GM12878 (cell line): ENCODE measurements around the gene OR52E6. TPM values are rescaled to one million over a fixed set of nuclear protein-coding genes. Genes with fewer than 3 reads are reported as not detected.

Experiments used
- ATAC-seq: fragments of 200-7000 bp; cut with Tn5 transposase; 3 replicates; pipeline ENCODE4 v1.9.1; 2020; ENCODE audit warnings: mild to moderate bottlenecking, moderate library complexity
- BruUV-seq: library from RNA; stranded (reverse); fragments of 400-500 nt; replicated peaks from 2 replicates; lab custom pipeline; 2021; lab: Mats Ljungman, UMichigan
- CTCF ChIA-PET: fragments of 300-600 bp; sonication (Branson Sonifier 250); formaldehyde crosslinking; extraction: SDS; loops from one replicate; lab custom pipeline; 2021; ENCODE audit warnings: inconsistent platforms; lab: Yijun Ruan, JAX
- POLR2A ChIA-PET: fragments of 350-600 bp; formaldehyde crosslinking; extraction: SDS; loops from one replicate; lab custom pipeline; 2021; ENCODE audit warnings: inconsistent platforms; lab: Charles Lee
- RAD21 ChIA-PET: fragments of 300-600 bp; sonication (Branson Sonifier 250); formaldehyde crosslinking; loops from one replicate; lab custom pipeline; 2023; ENCODE audit warnings: antibody characterized with exemption; ENCODE audit not compliant: unreplicated experiment; lab: Charles Lee
- SMC1A ChIA-PET: fragments of 300-600 bp; sonication (Branson Sonifier 250); formaldehyde crosslinking; loops from one replicate; lab custom pipeline; 2023; ENCODE audit not compliant: unreplicated experiment, uncharacterized antibody; lab: Charles Lee
- DNase-seq: peaks from one replicate; pipeline ENCODE4 v3.0.0-alpha.2; 2011; ENCODE audit warnings: low read depth, low spot score
- FAIRE-seq: peaks from 3 replicates; lab custom pipeline; 2011; peaks lifted over from hg19 to GRCh38; lab: Jason Lieb, UNC
- H2AFZ ChIP-seq: 2 replicates; pipeline ENCODE4 v1.6.0; 2011; ENCODE audit warnings: low read depth, low read length, control low read depth; ENCODE audit not compliant: control insufficient read depth
- H3K27ac ChIP-seq: 2 replicates; pipeline ENCODE4 v1.5.1; 2011; ENCODE audit warnings: control low read depth; ENCODE audit not compliant: control insufficient read depth, insufficient read depth
- H3K27me3 ChIP-seq, 2 experiments: replicated peaks in 1 of 2; 2 replicates each; pipeline versions ENCODE4 v1.6.0 to v1.6.1; 2011; ENCODE audit warnings: low read length in 1 of 2; ENCODE audit not compliant: control insufficient read depth in 2 of 2, insufficient read depth in 2 of 2
- H3K36me3 ChIP-seq, 2 experiments: 2 replicates each; pipeline ENCODE4 v1.5.1; 2011; ENCODE audit warnings: low read length in 1 of 2; ENCODE audit not compliant: control insufficient read depth in 2 of 2, insufficient read depth in 2 of 2
- H3K4me1 ChIP-seq: 2 replicates; pipeline ENCODE4 v1.6.1; 2011; ENCODE audit warnings: mild to moderate bottlenecking, low read length, moderate library complexity, mixed read lengths; ENCODE audit not compliant: control insufficient read depth, insufficient read depth
- H3K4me2 ChIP-seq: 2 replicates; pipeline ENCODE4 v1.6.0; 2011; ENCODE audit warnings: control low read depth; ENCODE audit not compliant: control insufficient read depth, insufficient read depth
- H3K4me3 ChIP-seq: fragments of 200-600 bp; sonication (generic); 2 replicates; pipeline ENCODE4 v1.5.1; 2016
- H3K79me2 ChIP-seq: 2 replicates; pipeline ENCODE4 v1.6.0; 2011; ENCODE audit warnings: low read length; ENCODE audit not compliant: control insufficient read depth, insufficient read depth
- H3K9ac ChIP-seq: 2 replicates; pipeline ENCODE4 v1.8.0; 2011; ENCODE audit warnings: low read length, control low read depth, mixed read lengths; ENCODE audit not compliant: control insufficient read depth, insufficient read depth
- H3K9me3 ChIP-seq: replicated peaks from 3 replicates; pipeline ENCODE4 v1.5.1; 2011; ENCODE audit warnings: mild to moderate bottlenecking, low read length; ENCODE audit not compliant: control insufficient read depth, insufficient read depth
- H4K20me1 ChIP-seq: 2 replicates; pipeline ENCODE4 v1.6.0; 2011; ENCODE audit not compliant: control insufficient read depth, insufficient read depth
- BHLHE40 ChIP-seq, 2 experiments: fragments of 450-650 bp in 1 of 2; IDR thresholded peaks; 2 replicates each; pipeline ENCODE4 v1.6.1; 2011 to 2017; ENCODE audit warnings: low read depth in 2 of 2, borderline replicate concordance in 1 of 2, improper control_type of control experiment in 1 of 2, low read length in 1 of 2, mild to moderate bottlenecking in 1 of 2
- BRCA1 ChIP-seq: IDR thresholded peaks from 2 replicates; pipeline ENCODE4 v1.6.1; 2011; ENCODE audit warnings: low read depth, low read length, improper control_type of control experiment
- CEBPZ ChIP-seq: fragments of 150-350 bp; IDR thresholded peaks from 2 replicates; pipeline ENCODE4 v1.6.1; 2016; ENCODE audit warnings: low read depth, low read length
- CHD4 ChIP-seq: fragments of 200-600 bp; sonication (generic); IDR thresholded peaks from 2 replicates; pipeline ENCODE4 v1.6.1; 2016; ENCODE audit warnings: mild to moderate bottlenecking
- E4F1 ChIP-seq: fragments of 450-650 bp; IDR thresholded peaks from 2 replicates; pipeline ENCODE4 v1.6.1; 2018; ENCODE audit warnings: borderline replicate concordance, mild to moderate bottlenecking; ENCODE audit not compliant: partially characterized antibody
- IRF5 ChIP-seq: fragments of 450-650 bp; IDR thresholded peaks from 2 replicates; pipeline ENCODE4 v1.6.1; 2017; ENCODE audit warnings: borderline replicate concordance
- NRF1 ChIP-seq: conservative IDR thresholded peaks from 2 replicates; pipeline ENCODE4 v1.6.1; 2011; ENCODE audit warnings: mild to moderate bottlenecking, low read depth, low read length, improper control_type of control experiment
- RAD21 ChIP-seq: IDR thresholded peaks from 2 replicates; pipeline ENCODE4 v1.6.1; 2011; ENCODE audit warnings: mild to moderate bottlenecking, low read depth, low read length, moderate library complexity; ENCODE audit not compliant: insufficient read depth
- SIX5 ChIP-seq: IDR thresholded peaks from 2 replicates; pipeline ENCODE4 v1.6.1; 2011; ENCODE audit warnings: mild to moderate bottlenecking, low read depth, low read length, moderate library complexity; ENCODE audit not compliant: severe bottlenecking
- USF1 ChIP-seq: IDR thresholded peaks from 2 replicates; pipeline ENCODE4 v1.6.1; 2011; ENCODE audit warnings: borderline replicate concordance, low read depth, mild to moderate bottlenecking, moderate library complexity, mixed read lengths, low read length; ENCODE audit not compliant: insufficient read depth; ENCODE audit errors: extremely low read length
- ZBTB4 ChIP-seq: fragments of 450-650 bp; formaldehyde crosslinking; IDR thresholded peaks from 2 replicates; pipeline ENCODE4 v1.4.0; 2022; ENCODE audit warnings: mild to moderate bottlenecking, moderate library complexity
- ZZZ3 ChIP-seq: IDR thresholded peaks from 2 replicates; pipeline ENCODE4 v1.6.1; 2011; ENCODE audit warnings: low read depth; ENCODE audit not compliant: control insufficient read depth, insufficient read length
- WGBS: methylation state at CpG from one replicate; pipeline ENCODE4 v1.1.6; 2016; ENCODE audit warnings: low lambda C conversion rate; ENCODE audit not compliant: insufficient replicate concordance, insufficient coverage; ENCODE audit errors: missing lambda C conversion rate; 5-methylcytosine and 5-hydroxymethylcytosine counted together
- in situ Hi-C: fragments of 300-500 bp; cut with MboI; formaldehyde crosslinking; loops from 9 replicates; pipeline ENCODE4 v1.14.3; 2018; ENCODE audit warnings: mixed read lengths
- intact Hi-C: fragments of 100-400 bp; cut with micrococcal nuclease; formaldehyde crosslinking; loops from one replicate; pipeline ENCODE4 v1.14.2; 2022; ENCODE audit not compliant: unreplicated experiment
- polyA plus RNA-seq, 11 experiments: library from polyadenylated mRNA; depleted of rRNA in 4 of 11; unstranded in 6 of 11; stranded (reverse) in 5 of 11; fragments of >200 nt; fragmentation: Nextera tagmentation in 4 of 11; fragmentation: Illumina TruSeq in 1 of 11; extraction: Ambion mirVana in 4 of 11; extraction: Trizol in 1 of 11; gene quantifications; 1 replicate in 1 of 11; 2 replicates in 10 of 11; pipeline versions ENCODE4 v1.2.1 to v1.2.3, GENCODE V29; 2011 to 2016; ENCODE audit warnings: inconsistent platforms in 2 of 11, missing spikeins in 2 of 11, low read depth in 1 of 11
- total RNA-seq, 4 experiments: library from RNA; depleted of rRNA in 3 of 4; stranded (reverse); fragments of >200 nt in 3 of 4; fragmentation: Illumina TruSeq in 1 of 4; extraction: Trizol in 1 of 4; gene quantifications; 2 replicates each; pipeline versions ENCODE4 v1.2.1 to v1.2.3, GENCODE V29; 2013 to 2021

The OR52E6 gene
- total and polyA plus RNA-seq, 10 of the 15 experiments (the other 5 are each of a cell fraction or from before 2014, with no cell fraction given), result not detected

- FAIRE-seq, result no peak
- WGBS, result 0% methylated on average over 2 of the region's 2 CpGs
- no peaks in the 10 kb centered on the region for H3K79me2 ChIP-seq
- H3K9me3 ChIP-seq, result no peaks in the 10 kb centered on the region
- no peak overlapping the region for H3K4me2 ChIP-seq
- in situ Hi-C loops (no loop called here), intact Hi-C loops (no loop called here)
- no peak for DNase-seq
- SMC1A ChIA-PET, result no interaction called here
- no peaks in the 10 kb centered on the region for H3K36me3 ChIP-seq
- no peak overlapping the region for H3K9ac ChIP-seq
- POLR2A ChIA-PET, result no interaction called here
- no peak overlapping the region for H2AFZ ChIP-seq
- no peaks in the 10 kb centered on the region for H3K4me1 ChIP-seq
- H3K27ac ChIP-seq, result no peak overlapping the region
- CTCF ChIA-PET, result no interaction called here
- RAD21 ChIA-PET, result no interaction called here
- H4K20me1 ChIP-seq, result no peaks in the 10 kb centered on the region
- no peak for ATAC-seq
- BruUV-seq, result no TSS peak
- H3K27me3 ChIP-seq, result no peaks in the 10 kb centered on the region; a peak in 1 of 4 replicates
- H3K4me3 ChIP-seq, result no peak overlapping the region
- TF ChIP-seq SIX5, result no peak
- TF ChIP-seq IRF5, result no peak
- TF ChIP-seq USF1, result no peak
- no peak for TF ChIP-seq ZZZ3
- no peak for TF ChIP-seq CEBPZ
- no peak for TF ChIP-seq BHLHE40 (IDR thresholded peaks at IDR 0.05; ENCODE audit: borderline replicate concordance in 1 of 2, low read depth in 2 of 2, low read length in 1 of 2)
- no peak for TF ChIP-seq ZBTB4 (CRISPR knock-in tag)
- TF ChIP-seq BRCA1, result no peak
- no peak for TF ChIP-seq E4F1
- no peak for TF ChIP-seq NRF1
- no peak for TF ChIP-seq CHD4
- TF ChIP-seq RAD21, result no peak
Measured at GRCh38 chr11:5878564-5878963, 36.9 kb upstream of the OR52E6 start.
